ENCODE data around the gene ENO3.

Gene ENO3

GRCh38 chr17:4949321-4950074 lies 1.4 kb upstream of the ENO3 start:
- Histone ChIP-seq H3K4me3 (ENCODE audit: low read depth in 1 of 2, low read length in 2 of 2) (peak overlapping the region; percentile 82 to 99), H3K27me3 (ENCODE audit: control insufficient read depth in 1 of 2, insufficient read depth in 2 of 2, low read length in 2 of 2) (no peaks in the 10 kb centered on the region), H3K9ac (ENCODE audit: low read depth in 1 of 2, low read length in 2 of 2) (peak overlapping the region; percentile 79 to 83), H3K27ac (ENCODE audit: low read depth, low read length) (peak overlapping the region; percentile 99), H3K4me1 (ENCODE audit: control insufficient read depth in 1 of 2, insufficient read depth in 2 of 2, low read length in 2 of 2) (peaks cover 33 to 43% of the 10 kb centered on the region in 2 donors), H3K36me3 (ENCODE audit: control insufficient read depth in 1 of 2, insufficient read depth in 2 of 2, low read length in 2 of 2) (peaks cover 5 to 18% of the 10 kb centered on the region in 2 donors), H3K9me3 (ENCODE audit: control insufficient read depth in 1 of 2, low read length in 2 of 2) (no peaks in the 10 kb centered on the region)

DNA sequence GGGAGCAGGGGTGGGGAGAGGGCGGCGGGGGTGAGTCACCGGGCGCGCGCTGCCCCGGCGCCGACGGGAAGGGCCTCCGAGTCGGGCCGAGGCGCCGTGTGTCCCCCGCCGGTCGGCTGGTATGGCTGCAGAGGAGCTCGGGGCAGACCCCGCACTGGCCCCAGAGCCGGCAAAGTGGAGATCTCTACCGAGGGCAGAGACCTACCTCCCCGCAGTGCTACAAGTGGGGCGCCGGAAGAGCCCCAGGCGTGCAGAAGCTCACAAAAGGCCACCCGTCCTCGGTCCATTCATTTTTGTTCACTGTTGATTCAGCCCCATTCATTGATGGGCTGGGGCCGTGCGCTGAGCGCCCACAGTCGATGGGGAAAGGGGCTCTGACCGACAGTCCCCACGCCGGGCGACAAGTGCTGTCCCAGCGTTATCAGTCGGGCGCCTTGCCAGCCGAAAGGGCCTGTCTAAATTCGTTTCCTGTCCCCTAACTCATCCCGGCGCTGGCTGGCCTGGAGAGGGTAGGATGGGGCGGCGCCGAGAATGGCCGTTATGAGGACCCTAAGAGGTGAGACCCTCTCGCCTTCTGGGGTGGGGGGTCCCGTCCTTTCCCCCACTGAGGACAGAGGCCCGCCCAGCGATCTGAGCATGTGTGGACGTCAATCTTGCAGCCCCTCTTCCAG lies 709 bp upstream of the ENO3 start:
- H3K27me3 ChIP-seq (ENCODE audit: control insufficient read depth in 1 of 2, insufficient read depth in 2 of 2, low read length in 2 of 2), result no peaks in the 10 kb centered on the region
- peaks cover 26 to 36% of the 10 kb centered on the region in 2 donors for H3K4me1 ChIP-seq (ENCODE audit: control insufficient read depth in 1 of 2, insufficient read depth in 2 of 2, low read length in 2 of 2)
- peaks cover 0 to 13% of the 10 kb centered on the region in 2 donors for H3K36me3 ChIP-seq (ENCODE audit: control insufficient read depth in 1 of 2, insufficient read depth in 2 of 2, low read length in 2 of 2)
- H3K4me3 ChIP-seq (ENCODE audit: low read depth in 1 of 2, low read length in 2 of 2), result peak overlapping the region; percentile 57 to 80
- peak overlapping the region; percentile 99 for H3K27ac ChIP-seq (ENCODE audit: low read depth, low read length)
- H3K9me3 ChIP-seq (ENCODE audit: control insufficient read depth in 1 of 2, low read length in 2 of 2), result no peaks in the 10 kb centered on the region
- peak overlapping the region; percentile 84 to 91 for H3K9ac ChIP-seq (ENCODE audit: low read depth in 1 of 2, low read length in 2 of 2)

DNA sequence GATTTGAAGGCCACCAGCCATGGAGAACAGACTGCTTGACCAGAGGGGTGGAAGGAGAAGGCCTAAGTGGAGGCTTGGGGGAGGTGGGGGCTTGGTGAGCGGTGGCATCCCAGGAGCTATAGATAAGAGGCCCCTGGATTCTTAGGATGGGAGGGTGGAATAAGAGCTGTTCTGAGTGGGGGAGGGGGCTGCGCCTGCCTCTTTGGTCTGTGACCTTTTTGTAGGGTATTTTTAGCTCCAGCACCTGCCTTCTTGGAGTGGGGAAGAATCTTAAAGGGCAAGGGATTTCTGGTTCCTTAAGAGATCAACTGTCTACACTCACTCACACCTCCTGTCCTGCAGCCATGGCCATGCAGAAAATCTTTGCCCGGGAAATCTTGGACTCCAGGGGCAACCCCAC lies 567 bp downstream of the ENO3 start:
- Histone ChIP-seq H3K9me3 (ENCODE audit: control insufficient read depth in 1 of 2, low read length in 2 of 2) (no peaks in the 10 kb centered on the region), H3K36me3 (ENCODE audit: control insufficient read depth in 1 of 2, insufficient read depth in 2 of 2, low read length in 2 of 2) (peaks cover 0 to 1% of the 10 kb centered on the region in 2 donors), H3K4me3 (ENCODE audit: low read depth in 1 of 2, low read length in 2 of 2) (peak overlapping the region in 1 of 2 donors; percentile 57), H3K27ac (ENCODE audit: low read depth, low read length) (no peak overlapping the region), H3K27me3 (ENCODE audit: control insufficient read depth in 1 of 2, insufficient read depth in 2 of 2, low read length in 2 of 2) (no peaks in the 10 kb centered on the region), H3K9ac (ENCODE audit: low read depth in 1 of 2, low read length in 2 of 2) (peak overlapping the region; percentile 3 to 91), H3K4me1 (ENCODE audit: control insufficient read depth in 1 of 2, insufficient read depth in 2 of 2, low read length in 2 of 2) (peaks cover 15 to 24% of the 10 kb centered on the region in 2 donors)

GRCh38 chr17:4953451-4953961 lies 2.6 kb downstream of the ENO3 start:
- no peak overlapping the region for H3K27ac ChIP-seq (ENCODE audit: low read depth, low read length)
- no peaks in the 10 kb centered on the region for H3K9me3 ChIP-seq (ENCODE audit: control insufficient read depth in 1 of 2, low read length in 2 of 2)
- H3K36me3 ChIP-seq (ENCODE audit: control insufficient read depth in 1 of 2, insufficient read depth in 2 of 2, low read length in 2 of 2), result no peaks in the 10 kb centered on the region
- H3K4me3 ChIP-seq (ENCODE audit: low read depth in 1 of 2, low read length in 2 of 2), result no peak overlapping the region
- H3K9ac ChIP-seq (ENCODE audit: low read depth in 1 of 2, low read length in 2 of 2), result no peak overlapping the region
- H3K4me1 ChIP-seq (ENCODE audit: control insufficient read depth in 1 of 2, insufficient read depth in 2 of 2, low read length in 2 of 2), result peaks cover 13 to 17% of the 10 kb centered on the region in 2 donors
- H3K27me3 ChIP-seq (ENCODE audit: control insufficient read depth in 1 of 2, insufficient read depth in 2 of 2, low read length in 2 of 2), result no peaks in the 10 kb centered on the region

DNA sequence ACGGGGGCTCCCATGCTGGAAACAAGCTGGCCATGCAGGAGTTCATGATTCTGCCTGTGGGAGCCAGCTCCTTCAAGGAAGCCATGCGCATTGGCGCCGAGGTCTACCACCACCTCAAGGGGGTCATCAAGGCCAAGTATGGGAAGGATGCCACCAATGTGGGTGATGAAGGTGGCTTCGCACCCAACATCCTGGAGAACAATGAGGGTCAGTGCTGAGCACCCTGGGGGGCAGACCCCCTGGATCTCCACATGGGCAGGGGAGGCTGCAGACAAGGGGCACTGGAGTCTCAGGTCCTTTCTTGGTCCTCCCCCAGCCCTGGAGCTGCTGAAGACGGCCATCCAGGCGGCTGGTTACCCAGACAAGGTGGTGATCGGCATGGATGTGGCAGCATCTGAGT lies 4.2 kb downstream of the ENO3 start:
- no peak overlapping the region for H3K9ac ChIP-seq (ENCODE audit: low read depth in 1 of 2, low read length in 2 of 2)
- H3K36me3 ChIP-seq (ENCODE audit: control insufficient read depth in 1 of 2, insufficient read depth in 2 of 2, low read length in 2 of 2), result peaks cover 0 to 11% of the 10 kb centered on the region in 2 donors
- no peak overlapping the region for H3K27ac ChIP-seq (ENCODE audit: low read depth, low read length)
- no peaks in the 10 kb centered on the region for H3K27me3 ChIP-seq (ENCODE audit: control insufficient read depth in 1 of 2, insufficient read depth in 2 of 2, low read length in 2 of 2)
- no peaks in the 10 kb centered on the region for H3K9me3 ChIP-seq (ENCODE audit: control insufficient read depth in 1 of 2, low read length in 2 of 2)
- H3K4me3 ChIP-seq (ENCODE audit: low read depth in 1 of 2, low read length in 2 of 2), result no peak overlapping the region
- peaks cover 25 to 28% of the 10 kb centered on the region in 2 donors for H3K4me1 ChIP-seq (ENCODE audit: control insufficient read depth in 1 of 2, insufficient read depth in 2 of 2, low read length in 2 of 2)

DNA sequence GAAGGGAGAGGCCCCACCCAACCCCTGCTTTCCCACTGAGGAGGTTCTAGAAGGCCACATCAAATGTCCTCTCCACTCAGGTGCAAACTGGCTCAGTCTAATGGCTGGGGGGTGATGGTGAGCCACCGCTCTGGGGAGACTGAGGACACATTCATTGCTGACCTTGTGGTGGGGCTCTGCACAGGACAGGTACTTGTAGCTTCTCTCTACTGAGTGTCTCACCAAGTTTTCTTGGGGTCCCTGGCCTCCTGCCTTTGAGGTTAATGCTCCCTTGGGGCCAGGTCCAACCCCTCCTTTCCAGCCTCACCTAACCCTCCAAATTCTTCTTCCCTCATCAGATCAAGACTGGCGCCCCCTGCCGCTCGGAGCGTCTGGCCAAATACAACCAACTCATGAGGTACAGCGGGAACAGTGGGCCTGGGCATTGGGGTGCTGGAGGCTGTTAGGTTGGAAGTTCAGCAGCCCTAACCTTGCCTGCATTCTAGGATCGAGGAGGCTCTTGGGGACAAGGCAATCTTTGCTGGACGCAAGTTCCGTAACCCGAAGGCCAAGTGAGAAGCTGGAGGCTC lies 5.7 kb downstream of the ENO3 start:
- H3K36me3 ChIP-seq (ENCODE audit: control insufficient read depth in 1 of 2, insufficient read depth in 2 of 2, low read length in 2 of 2), result peaks cover 0 to 20% of the 10 kb centered on the region in 2 donors

GRCh38 chr17:4958102-4958501 lies 7.2 kb downstream of the ENO3 start:
- Histone ChIP-seq H3K27me3 (ENCODE audit: control insufficient read depth in 1 of 2, insufficient read depth in 2 of 2, low read length in 2 of 2) (no peaks in the 10 kb centered on the region), H3K36me3 (ENCODE audit: control insufficient read depth in 1 of 2, insufficient read depth in 2 of 2, low read length in 2 of 2) (peaks cover 0 to 20% of the 10 kb centered on the region in 2 donors), H3K9ac (ENCODE audit: low read depth in 1 of 2, low read length in 2 of 2) (no peak overlapping the region), H3K9me3 (ENCODE audit: control insufficient read depth in 1 of 2, low read length in 2 of 2) (no peaks in the 10 kb centered on the region), H3K4me3 (ENCODE audit: low read depth in 1 of 2, low read length in 2 of 2) (no peak overlapping the region), H3K4me1 (ENCODE audit: control insufficient read depth in 1 of 2, insufficient read depth in 2 of 2, low read length in 2 of 2) (peaks cover 13 to 17% of the 10 kb centered on the region in 2 donors), H3K27ac (ENCODE audit: low read depth, low read length) (no peak overlapping the region)

More for the DNA sequence above, 5.7 kb downstream of the ENO3 start:
- H3K27me3 ChIP-seq (ENCODE audit: control insufficient read depth in 1 of 2, insufficient read depth in 2 of 2, low read length in 2 of 2), result no peaks in the 10 kb centered on the region
- H3K9ac ChIP-seq (ENCODE audit: low read depth in 1 of 2, low read length in 2 of 2), result no peak overlapping the region
- no peak overlapping the region for H3K27ac ChIP-seq (ENCODE audit: low read depth, low read length)
- H3K9me3 ChIP-seq (ENCODE audit: control insufficient read depth in 1 of 2, low read length in 2 of 2), result no peaks in the 10 kb centered on the region
- H3K4me1 ChIP-seq (ENCODE audit: control insufficient read depth in 1 of 2, insufficient read depth in 2 of 2, low read length in 2 of 2), result peaks cover 15 to 17% of the 10 kb centered on the region in 2 donors
- H3K4me3 ChIP-seq (ENCODE audit: low read depth in 1 of 2, low read length in 2 of 2), result no peak overlapping the region

- Histone ChIP-seq H3K4me3 (ENCODE audit: low read depth in 1 of 2, low read length in 2 of 2) (no peak overlapping the region), H3K4me1 (ENCODE audit: control insufficient read depth in 1 of 2, insufficient read depth in 2 of 2, low read length in 2 of 2) (peaks cover 13 to 17% of the 10 kb centered on the region in 2 donors), H3K36me3 (ENCODE audit: control insufficient read depth in 1 of 2, insufficient read depth in 2 of 2, low read length in 2 of 2) (peaks cover 0 to 20% of the 10 kb centered on the region in 2 donors), H3K27ac (ENCODE audit: low read depth, low read length) (peak overlapping the region; percentile 20), H3K9ac (ENCODE audit: low read depth in 1 of 2, low read length in 2 of 2) (no peak overlapping the region), H3K9me3 (ENCODE audit: control insufficient read depth in 1 of 2, low read length in 2 of 2) (no peaks in the 10 kb centered on the region), H3K27me3 (ENCODE audit: control insufficient read depth in 1 of 2, insufficient read depth in 2 of 2, low read length in 2 of 2) (no peaks in the 10 kb centered on the region)
These were observed 8.5 kb downstream of the ENO3 start for GRCh38 chr17:4959261-4959965.

DNA sequence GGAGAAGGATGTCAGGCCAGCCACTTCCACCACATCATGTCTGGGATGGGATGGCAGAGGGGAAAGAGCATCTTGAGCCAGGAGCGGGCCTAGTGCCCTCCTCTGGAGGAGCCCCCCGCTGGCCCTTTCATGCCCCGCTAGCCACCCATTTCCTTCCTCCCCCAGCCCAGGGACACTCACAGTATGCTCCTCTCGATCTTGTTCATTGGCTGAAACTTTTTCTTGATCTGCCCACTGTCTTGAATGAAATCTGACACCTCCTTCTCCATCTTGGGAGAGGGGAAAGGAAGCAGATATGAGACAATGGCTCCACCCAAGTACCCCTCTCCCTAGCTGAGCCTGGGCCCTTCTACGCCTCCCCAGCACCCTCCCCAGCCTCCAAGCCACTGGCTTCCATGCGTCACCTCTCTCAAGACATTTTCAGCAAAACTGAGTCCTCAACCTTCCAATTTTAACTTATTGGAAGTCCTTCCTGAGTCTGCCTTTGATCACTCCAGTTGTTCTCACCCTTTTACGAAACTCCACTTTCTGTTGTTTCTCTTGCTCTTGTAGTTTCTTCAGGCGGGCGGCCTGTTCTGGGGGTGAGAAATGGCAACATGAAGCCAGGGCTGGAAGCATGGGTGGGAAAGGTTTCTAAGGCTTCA lies 9.5 kb downstream of the ENO3 start:
- Histone ChIP-seq H3K4me1 (ENCODE audit: control insufficient read depth in 1 of 2, insufficient read depth in 2 of 2, low read length in 2 of 2) (peaks cover 13 to 17% of the 10 kb centered on the region in 2 donors), H3K4me3 (ENCODE audit: low read depth in 1 of 2, low read length in 2 of 2) (no peak overlapping the region), H3K27ac (ENCODE audit: low read depth, low read length) (no peak overlapping the region), H3K9ac (ENCODE audit: low read depth in 1 of 2, low read length in 2 of 2) (no peak overlapping the region), H3K9me3 (ENCODE audit: control insufficient read depth in 1 of 2, low read length in 2 of 2) (no peaks in the 10 kb centered on the region), H3K36me3 (ENCODE audit: control insufficient read depth in 1 of 2, insufficient read depth in 2 of 2, low read length in 2 of 2) (peaks cover 0 to 20% of the 10 kb centered on the region in 2 donors), H3K27me3 (ENCODE audit: control insufficient read depth in 1 of 2, insufficient read depth in 2 of 2, low read length in 2 of 2) (no peaks in the 10 kb centered on the region)
